Measurements from ENCODE around the gene LMCD1.

Gene LMCD1

DNA sequence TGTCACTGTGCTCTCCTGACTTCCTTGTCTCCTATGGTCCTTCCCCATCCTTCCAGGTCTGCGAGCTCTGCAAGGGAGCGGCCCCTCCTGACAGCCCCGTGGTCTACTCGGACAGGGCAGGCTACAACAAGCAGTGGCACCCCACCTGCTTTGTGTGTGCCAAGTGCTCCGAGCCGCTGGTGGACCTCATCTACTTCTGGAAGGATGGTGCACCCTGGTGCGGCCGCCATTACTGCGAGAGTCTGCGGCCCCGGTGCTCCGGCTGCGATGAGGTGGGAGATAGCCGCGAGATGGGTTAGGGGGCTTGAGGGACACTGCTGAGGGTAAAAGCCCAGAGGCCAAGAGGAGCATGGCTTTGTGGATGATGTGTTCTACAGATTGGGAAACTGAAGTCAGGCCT, 63.8 kb downstream of the LMCD1 start:
- Histone ChIP-seq H3K9me3 (replicated peaks in 1 of 2; ENCODE audit: control insufficient read depth in 2 of 2, insufficient read depth in 1 of 2, low read depth in 1 of 2, low read length in 2 of 2) (no peaks in the 10 kb centered on the region), H2AFZ (ENCODE audit: low read length) (no peak overlapping the region), H2BK120ac (ENCODE audit: low read depth, low read length) (no peak overlapping the region), H2BK15ac (ENCODE audit: low read length) (no peak overlapping the region), H3K79me1 (ENCODE audit: low read depth, low read length) (no peaks in the 10 kb centered on the region), H3K4me1 (ENCODE audit: control insufficient read depth in 2 of 2, insufficient read depth in 1 of 2, low read depth in 1 of 2, low read length in 2 of 2) (peaks cover 0 to 6% of the 10 kb centered on the region in 2 donors), H3K23ac (ENCODE audit: low read depth, low read length, poor library complexity) (no peak overlapping the region), H3K18ac (ENCODE audit: low read length) (no peak overlapping the region), H2BK12ac (ENCODE audit: low read length) (no peak overlapping the region), H2AK5ac (ENCODE audit: low read depth, low read length) (no peak overlapping the region), H3K4me3 (ENCODE audit: low read length in 2 of 2) (peak overlapping the region in 1 of 2 donors; percentile 44), H4K91ac (ENCODE audit: low read depth, low read length, poor library complexity) (no peak overlapping the region), H3K9ac (ENCODE audit: low read depth, low read length, poor library complexity) (no peak overlapping the region), H3K14ac (ENCODE audit: low read length) (no peak overlapping the region), H2BK5ac (ENCODE audit: low read length) (no peak overlapping the region), H3K27me3 (ENCODE audit: control insufficient read depth in 3 of 3, insufficient read depth in 3 of 3, low read depth in 1 of 3, low read length in 3 of 3) (no peaks in the 10 kb centered on the region), H4K8ac (ENCODE audit: low read depth, low read length) (peak overlapping the region; percentile 68), H3K4ac (ENCODE audit: low read length) (no peak overlapping the region), H3K4me2 (ENCODE audit: insufficient read depth, low read length, poor library complexity, severe bottlenecking) (no peak overlapping the region), H3K36me3 (replicated peaks in 1 of 2; ENCODE audit: control insufficient read depth in 2 of 2, insufficient read depth in 2 of 2, low read length in 2 of 2) (peaks cover 0 to 2% of the 10 kb centered on the region in 2 donors), H3K27ac (replicated peaks; ENCODE audit: low read length) (no peak overlapping the region)
- WGBS, 2 donors (ENCODE audit: extremely low coverage in 2 of 2, insufficient read length in 2 of 2, insufficient replicate concordance in 1 of 2) = no CpG with 5 or more reads among the region's 15 CpGs
- no peak for DNase-seq (ENCODE audit: low spot score)

DNA sequence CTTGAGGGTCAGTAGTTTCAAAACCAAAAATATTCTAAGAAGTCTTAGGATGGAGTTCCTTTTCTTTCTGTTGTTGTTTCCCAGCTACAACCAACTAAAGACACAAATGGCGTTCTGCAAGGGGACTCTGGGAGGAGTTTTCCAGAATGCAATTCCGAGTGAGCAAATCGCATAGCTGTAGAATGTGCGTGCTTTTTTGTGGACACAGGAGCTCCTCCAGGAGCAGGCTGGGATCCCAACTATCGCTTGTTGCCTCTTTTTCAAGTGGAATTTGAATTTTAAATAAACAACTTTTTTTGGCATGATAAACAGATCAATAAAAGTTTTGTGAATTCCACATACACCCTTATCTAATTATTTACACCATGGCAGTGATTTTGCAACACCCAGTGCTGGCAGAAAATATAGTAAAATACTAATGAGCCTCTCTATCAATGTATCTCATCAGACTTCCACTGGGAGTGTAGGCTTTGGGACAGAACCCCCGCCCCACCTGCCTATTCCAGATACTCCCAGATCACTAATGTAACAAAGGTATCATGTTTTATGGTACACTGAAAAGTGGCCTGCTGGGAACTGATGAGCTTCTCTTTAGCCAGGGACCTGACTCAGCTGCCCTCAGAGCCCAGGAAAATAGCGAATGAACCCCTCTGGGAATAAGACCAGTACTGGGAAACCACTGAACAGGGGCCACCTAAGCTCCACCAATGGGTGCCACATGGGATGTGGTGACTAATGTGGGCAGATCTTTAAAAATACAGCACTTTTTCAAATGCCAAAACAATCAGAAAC, 66.4 kb downstream of the LMCD1 start:
- H3K27ac ChIP-seq (replicated peaks; ENCODE audit: low read length) = no peak overlapping the region
- WGBS, 2 donors (ENCODE audit: extremely low coverage in 2 of 2, insufficient read length in 2 of 2, insufficient replicate concordance in 1 of 2) = no CpG with 5 or more reads among the region's 7 CpGs

DNA sequence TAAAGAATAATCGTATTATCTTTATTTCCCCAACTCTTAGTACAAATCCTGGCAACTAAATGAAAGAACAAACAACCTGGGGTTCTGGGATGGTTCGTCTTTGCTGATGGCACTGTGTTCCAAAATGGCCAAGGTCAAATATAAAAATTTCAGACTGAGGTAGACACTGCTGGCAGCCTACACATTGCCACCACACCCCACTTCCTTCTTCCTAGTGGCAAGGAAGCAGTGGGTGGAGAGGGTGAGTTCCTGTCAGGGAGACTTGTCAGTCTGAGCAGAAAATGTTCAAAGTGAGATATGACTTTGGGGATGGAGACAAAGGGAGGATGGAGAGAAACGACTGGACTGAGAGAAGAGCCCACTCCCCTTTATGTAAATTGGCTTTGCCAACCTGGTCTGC, 69.6 kb downstream of the LMCD1 start:
- Histone ChIP-seq H3K9me3 (replicated peaks in 1 of 2; ENCODE audit: control insufficient read depth in 2 of 2, insufficient read depth in 1 of 2, low read depth in 1 of 2, low read length in 2 of 2) (no peaks in the 10 kb centered on the region), H2BK5ac (ENCODE audit: low read length) (no peak overlapping the region), H2BK15ac (ENCODE audit: low read length) (no peak overlapping the region), H3K27me3 (ENCODE audit: control insufficient read depth in 3 of 3, insufficient read depth in 3 of 3, low read depth in 1 of 3, low read length in 3 of 3) (no peaks in the 10 kb centered on the region), H3K4me1 (ENCODE audit: control insufficient read depth in 2 of 2, insufficient read depth in 1 of 2, low read depth in 1 of 2, low read length in 2 of 2) (no peaks in the 10 kb centered on the region), H2AK5ac (ENCODE audit: low read depth, low read length) (no peak overlapping the region), H3K27ac (replicated peaks; ENCODE audit: low read length) (no peak overlapping the region), H2AFZ (ENCODE audit: low read length) (no peak overlapping the region), H3K14ac (ENCODE audit: low read length) (no peak overlapping the region), H3K4ac (ENCODE audit: low read length) (no peak overlapping the region), H2BK12ac (ENCODE audit: low read length) (no peak overlapping the region), H3K9ac (ENCODE audit: low read depth, low read length, poor library complexity) (no peak overlapping the region), H3K79me1 (ENCODE audit: low read depth, low read length) (no peaks in the 10 kb centered on the region), H4K8ac (ENCODE audit: low read depth, low read length) (no peak overlapping the region), H3K18ac (ENCODE audit: low read length) (no peak overlapping the region), H3K4me3 (ENCODE audit: low read length in 2 of 2) (no peak overlapping the region), H3K4me2 (ENCODE audit: insufficient read depth, low read length, poor library complexity, severe bottlenecking) (no peak overlapping the region), H2BK120ac (ENCODE audit: low read depth, low read length) (no peak overlapping the region), H4K91ac (ENCODE audit: low read depth, low read length, poor library complexity) (no peak overlapping the region), H3K36me3 (replicated peaks in 1 of 2; ENCODE audit: control insufficient read depth in 2 of 2, insufficient read depth in 2 of 2, low read length in 2 of 2) (peaks cover 0 to 2% of the 10 kb centered on the region in 2 donors), H3K23ac (ENCODE audit: low read depth, low read length, poor library complexity) (no peak overlapping the region)
- no peak for DNase-seq (ENCODE audit: low spot score)
- no CpG with 5 or more reads among the region's 3 CpGs for WGBS, 2 donors (ENCODE audit: extremely low coverage in 2 of 2, insufficient read length in 2 of 2, insufficient replicate concordance in 1 of 2)

More for the DNA sequence above, 66.4 kb downstream of the LMCD1 start:
- Histone ChIP-seq H2BK5ac (ENCODE audit: low read length) (no peak overlapping the region), H3K79me1 (ENCODE audit: low read depth, low read length) (no peaks in the 10 kb centered on the region), H3K4me3 (ENCODE audit: low read length in 2 of 2) (no peak overlapping the region), H2BK15ac (ENCODE audit: low read length) (no peak overlapping the region), H3K9ac (ENCODE audit: low read depth, low read length, poor library complexity) (no peak overlapping the region), H3K23ac (ENCODE audit: low read depth, low read length, poor library complexity) (no peak overlapping the region), H3K4ac (ENCODE audit: low read length) (no peak overlapping the region), H2AK5ac (ENCODE audit: low read depth, low read length) (no peak overlapping the region), H3K36me3 (replicated peaks in 1 of 2; ENCODE audit: control insufficient read depth in 2 of 2, insufficient read depth in 2 of 2, low read length in 2 of 2) (peaks cover 0 to 2% of the 10 kb centered on the region in 2 donors), H2BK12ac (ENCODE audit: low read length) (no peak overlapping the region), H3K4me2 (ENCODE audit: insufficient read depth, low read length, poor library complexity, severe bottlenecking) (no peak overlapping the region), H2BK120ac (ENCODE audit: low read depth, low read length) (no peak overlapping the region), H2AFZ (ENCODE audit: low read length) (no peak overlapping the region), H3K27me3 (ENCODE audit: control insufficient read depth in 3 of 3, insufficient read depth in 3 of 3, low read depth in 1 of 3, low read length in 3 of 3) (no peaks in the 10 kb centered on the region), H4K8ac (ENCODE audit: low read depth, low read length) (no peak overlapping the region), H3K18ac (ENCODE audit: low read length) (no peak overlapping the region), H3K4me1 (ENCODE audit: control insufficient read depth in 2 of 2, insufficient read depth in 1 of 2, low read depth in 1 of 2, low read length in 2 of 2) (peaks cover 0 to 3% of the 10 kb centered on the region in 2 donors), H4K91ac (ENCODE audit: low read depth, low read length, poor library complexity) (no peak overlapping the region), H3K9me3 (replicated peaks in 1 of 2; ENCODE audit: control insufficient read depth in 2 of 2, insufficient read depth in 1 of 2, low read depth in 1 of 2, low read length in 2 of 2) (no peaks in the 10 kb centered on the region), H3K14ac (ENCODE audit: low read length) (no peak overlapping the region)
- no peak for DNase-seq (ENCODE audit: low spot score)

DNA sequence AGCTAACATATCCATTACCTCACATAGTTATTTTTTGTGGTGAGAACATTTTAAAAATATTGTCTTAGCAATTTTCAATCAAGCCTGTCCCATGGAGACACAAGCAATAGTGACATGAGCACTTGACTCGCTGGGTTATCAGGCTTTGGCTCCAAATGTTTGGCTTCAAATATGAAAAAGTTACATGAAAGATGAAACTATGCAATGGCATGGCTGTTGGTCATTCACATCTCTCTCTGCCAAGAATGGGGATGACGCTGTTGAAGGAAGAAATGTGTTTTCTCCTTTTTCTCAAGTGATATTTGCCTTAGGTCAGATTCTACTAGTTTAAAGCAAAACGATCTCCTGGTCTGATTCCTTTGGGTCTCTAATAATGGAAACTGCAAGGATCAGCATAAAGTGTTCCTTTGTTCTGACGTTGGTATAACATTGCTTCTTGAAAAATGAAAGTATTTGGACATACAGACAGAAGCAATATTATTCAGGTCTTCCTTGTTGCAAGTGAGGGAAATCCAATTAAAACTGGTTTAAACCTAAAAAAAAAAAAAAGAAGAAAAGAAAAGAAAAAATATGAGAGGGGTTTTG, 71.8 kb downstream of the LMCD1 start:
- Histone ChIP-seq H2BK5ac (ENCODE audit: low read length) (no peak overlapping the region), H2BK120ac (ENCODE audit: low read depth, low read length) (no peak overlapping the region), H3K4me1 (ENCODE audit: control insufficient read depth in 2 of 2, insufficient read depth in 1 of 2, low read depth in 1 of 2, low read length in 2 of 2) (no peaks in the 10 kb centered on the region), H3K14ac (ENCODE audit: low read length) (no peak overlapping the region), H3K27me3 (ENCODE audit: control insufficient read depth in 3 of 3, insufficient read depth in 3 of 3, low read depth in 1 of 3, low read length in 3 of 3) (no peaks in the 10 kb centered on the region), H3K4me2 (ENCODE audit: insufficient read depth, low read length, poor library complexity, severe bottlenecking) (no peak overlapping the region), H3K27ac (replicated peaks; ENCODE audit: low read length) (no peak overlapping the region), H3K4ac (ENCODE audit: low read length) (no peak overlapping the region), H2AK5ac (ENCODE audit: low read depth, low read length) (no peak overlapping the region), H4K8ac (ENCODE audit: low read depth, low read length) (no peak overlapping the region), H2BK15ac (ENCODE audit: low read length) (no peak overlapping the region), H3K23ac (ENCODE audit: low read depth, low read length, poor library complexity) (no peak overlapping the region), H3K18ac (ENCODE audit: low read length) (no peak overlapping the region), H3K9ac (ENCODE audit: low read depth, low read length, poor library complexity) (no peak overlapping the region), H3K4me3 (ENCODE audit: low read length in 2 of 2) (no peak overlapping the region), H2AFZ (ENCODE audit: low read length) (no peak overlapping the region), H3K36me3 (replicated peaks in 1 of 2; ENCODE audit: control insufficient read depth in 2 of 2, insufficient read depth in 2 of 2, low read length in 2 of 2) (peaks cover 0 to 2% of the 10 kb centered on the region in 2 donors), H4K91ac (ENCODE audit: low read depth, low read length, poor library complexity) (no peak overlapping the region), H3K9me3 (replicated peaks in 1 of 2; ENCODE audit: control insufficient read depth in 2 of 2, insufficient read depth in 1 of 2, low read depth in 1 of 2, low read length in 2 of 2) (no peaks in the 10 kb centered on the region), H3K79me1 (ENCODE audit: low read depth, low read length) (no peaks in the 10 kb centered on the region), H2BK12ac (ENCODE audit: low read length) (no peak overlapping the region)
- no peak for DNase-seq (ENCODE audit: low spot score)
- no CpG with 5 or more reads among the region's 4 CpGs for WGBS, 2 donors (ENCODE audit: extremely low coverage in 2 of 2, insufficient read length in 2 of 2, insufficient replicate concordance in 1 of 2)

Data from neuronal stem cell (in vitro differentiated cells).